Measurements from ENCODE around the gene SPRY1. TPM values are rescaled to one million over a fixed set of nuclear protein-coding genes. Genes with fewer than 3 reads are reported as not detected.

Gene SPRY1
- total RNA-seq, 2 donors from 2014 or later: 40.0 to 118 TPM

- Histone ChIP-seq H3K9me3 (no peaks in the 10 kb centered on the region), H3K4me3 (no peak overlapping the region), H3K4me1 (no peaks in the 10 kb centered on the region), H3K27ac (no peak overlapping the region), H3K27me3 (no peaks in the 10 kb centered on the region), H3K36me3 (replicated peaks in 1 of 2; ENCODE audit: insufficient read depth in 1 of 2, low read depth in 2 of 2) (no peaks in the 10 kb centered on the region)
- WGBS, 2 donors: 91 to 94% methylated on average over 3 of the region's 3 CpGs
- TF ChIP-seq CTCF (IDR thresholded peaks at IDR 0.05): no peak
- TF ChIP-seq POLR2A (IDR thresholded peaks at IDR 0.05): no peak
- DNase-seq (no peak), ATAC-seq (no peak)
- intact Hi-C loops (cut with DNase I): no loop called here
Measured at GRCh38 chr4:123430031-123430430, 33.4 kb downstream of the SPRY1 start.

GRCh38 chr4:123430501-123430900, 33.9 kb downstream of the SPRY1 start:
- no peak overlapping the region for H3K27ac ChIP-seq
- TF ChIP-seq CTCF (IDR thresholded peaks at IDR 0.05) (no peak), POLR2A (IDR thresholded peaks at IDR 0.05) (no peak)
- no peaks in the 10 kb centered on the region for H3K4me1 ChIP-seq
- no peaks in the 10 kb centered on the region for H3K36me3 ChIP-seq (replicated peaks in 1 of 2; ENCODE audit: insufficient read depth in 1 of 2, low read depth in 2 of 2)
- no peak overlapping the region for H3K4me3 ChIP-seq
- no peaks in the 10 kb centered on the region for H3K9me3 ChIP-seq
- WGBS, 2 donors: 56 to 61% methylated on average over 2 of the region's 2 CpGs
- no peaks in the 10 kb centered on the region for H3K27me3 ChIP-seq
- DNase-seq (no peak), ATAC-seq (no peak)
- intact Hi-C loops (cut with DNase I): no loop called here

- DNase-seq: no peak
- H3K36me3 ChIP-seq (replicated peaks in 1 of 2; ENCODE audit: insufficient read depth in 1 of 2, low read depth in 2 of 2): no peaks in the 10 kb centered on the region
- no peaks in the 10 kb centered on the region for H3K27me3 ChIP-seq
- WGBS, 2 donors: 89% methylated on average over 7 of the region's 7 CpGs
- intact Hi-C loops (cut with DNase I): no loop called here
- no peak for ATAC-seq
- no peaks in the 10 kb centered on the region for H3K9me3 ChIP-seq
- H3K27ac ChIP-seq: no peak overlapping the region
- no peak overlapping the region for H3K4me3 ChIP-seq
- H3K4me1 ChIP-seq: no peaks in the 10 kb centered on the region
- TF ChIP-seq CTCF (IDR thresholded peaks at IDR 0.05): no peak
- TF ChIP-seq POLR2A (IDR thresholded peaks at IDR 0.05): no peak
Measured at GRCh38 chr4:123433573-123433972, 37.0 kb downstream of the SPRY1 start.

- H3K9me3 ChIP-seq: no peaks in the 10 kb centered on the region
- no peak overlapping the region for H3K4me3 ChIP-seq
- H3K27ac ChIP-seq: no peak overlapping the region
- no peak for ATAC-seq
- intact Hi-C loops (cut with DNase I): no loop called here
- no peaks in the 10 kb centered on the region for H3K4me1 ChIP-seq
- DNase-seq: no peak
- 83 to 100% methylated on average over 3 to 9 of the region's 9 CpGs for WGBS, 2 donors
- no peaks in the 10 kb centered on the region for H3K27me3 ChIP-seq
- TF ChIP-seq POLR2A (IDR thresholded peaks at IDR 0.05) (no peak), CTCF (IDR thresholded peaks at IDR 0.05) (no peak)
- H3K36me3 ChIP-seq (replicated peaks in 1 of 2; ENCODE audit: insufficient read depth in 1 of 2, low read depth in 2 of 2): no peaks in the 10 kb centered on the region
Measured at GRCh38 chr4:123433976-123434375, 37.4 kb downstream of the SPRY1 start.

GRCh38 chr4:123435246-123436113, 38.9 kb downstream of the SPRY1 start:
- no peak overlapping the region for H3K27ac ChIP-seq

More at GRCh38 chr4:123435246-123436113, 38.9 kb downstream of the SPRY1 start:
- Histone ChIP-seq H3K36me3 (replicated peaks in 1 of 2; ENCODE audit: insufficient read depth in 1 of 2, low read depth in 2 of 2) (no peaks in the 10 kb centered on the region), H3K4me3 (no peak overlapping the region), H3K4me1 (no peaks in the 10 kb centered on the region), H3K9me3 (no peaks in the 10 kb centered on the region), H3K27me3 (no peaks in the 10 kb centered on the region)
- WGBS, 2 donors: 96 to 97% methylated on average over 18 to 43 of the region's 43 CpGs
- no peak for DNase-seq
- intact Hi-C loops (cut with DNase I): no loop called here
- TF ChIP-seq CTCF (IDR thresholded peaks at IDR 0.05) (no peak), POLR2A (IDR thresholded peaks at IDR 0.05) (no peak)
- no peak for ATAC-seq

Data from body of pancreas (tissue), 4 donors.